GM13976 (cell line): ENCODE measurements around the gene ENPP3.

Source experiments
- DNase-seq: peaks from one replicate; pipeline ENCODE4 v3.0.0; 2012; ENCODE audit warnings: low spot score
- CTCF ChIP-seq: IDR thresholded peaks from 2 replicates; pipeline ENCODE4 v1.5.1; 2012; ENCODE audit warnings: borderline replicate concordance, mild to moderate bottlenecking; ENCODE audit not compliant: insufficient read depth; ENCODE audit errors: extremely low read depth, missing control alignments, control extremely low read depth
- in situ Hi-C: fragments of 300-500 bp; cut with MboI; formaldehyde crosslinking; loops from one replicate; pipeline ENCODE4 v1.12.0; 2022; ENCODE audit warnings: low sequenced_read_pairs, mixed read lengths, inconsistent platforms; ENCODE audit not compliant: unreplicated experiment

ENPP3 gene

GRCh38 chr6:131795366-131795765, 158.3 kb downstream of the ENPP3 start:
- in situ Hi-C loops, result no loop called here
- no peak for DNase-seq
- no peak for TF ChIP-seq CTCF
